ENCODE results near the gene PITPNM2.

DNA sequence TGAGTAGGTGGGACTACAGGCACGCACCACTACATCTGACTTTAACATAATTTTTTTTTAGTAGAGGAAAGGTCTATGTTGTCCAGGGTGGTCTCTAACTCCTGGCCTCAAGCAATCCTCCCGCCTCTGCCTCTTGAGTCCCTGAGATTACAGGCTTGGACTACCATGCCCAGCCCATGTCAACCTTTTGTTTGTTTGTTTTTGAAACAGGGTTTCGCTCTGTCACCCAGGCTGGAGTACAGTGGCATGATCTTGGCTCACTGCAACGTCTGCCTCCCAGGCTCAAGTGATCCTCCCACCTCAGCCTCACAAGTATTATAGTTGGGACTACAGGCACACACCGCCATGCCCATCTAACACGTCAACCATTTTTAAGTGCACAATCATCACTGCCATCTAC is 29.2 kb downstream of the PITPNM2 start:
- TF ChIP-seq, protein P1, sequence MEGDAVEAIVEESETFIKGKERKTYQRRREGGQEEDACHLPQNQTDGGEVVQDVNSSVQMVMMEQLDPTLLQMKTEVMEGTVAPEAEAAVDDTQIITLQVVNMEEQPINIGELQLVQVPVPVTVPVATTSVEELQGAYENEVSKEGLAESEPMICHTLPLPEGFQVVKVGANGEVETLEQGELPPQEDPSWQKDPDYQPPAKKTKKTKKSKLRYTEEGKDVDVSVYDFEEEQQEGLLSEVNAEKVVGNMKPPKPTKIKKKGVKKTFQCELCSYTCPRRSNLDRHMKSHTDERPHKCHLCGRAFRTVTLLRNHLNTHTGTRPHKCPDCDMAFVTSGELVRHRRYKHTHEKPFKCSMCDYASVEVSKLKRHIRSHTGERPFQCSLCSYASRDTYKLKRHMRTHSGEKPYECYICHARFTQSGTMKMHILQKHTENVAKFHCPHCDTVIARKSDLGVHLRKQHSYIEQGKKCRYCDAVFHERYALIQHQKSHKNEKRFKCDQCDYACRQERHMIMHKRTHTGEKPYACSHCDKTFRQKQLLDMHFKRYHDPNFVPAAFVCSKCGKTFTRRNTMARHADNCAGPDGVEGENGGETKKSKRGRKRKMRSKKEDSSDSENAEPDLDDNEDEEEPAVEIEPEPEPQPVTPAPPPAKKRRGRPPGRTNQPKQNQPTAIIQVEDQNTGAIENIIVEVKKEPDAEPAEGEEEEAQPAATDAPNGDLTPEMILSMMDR (conservative IDR thresholded peaks at IDR 0.05): no peak
- TF ChIP-seq ZFX (IDR thresholded peaks at IDR 0.05): no peak
